CD14-positive monocyte (primary cell): ENCODE data around the gene KMT2E. TPM values are rescaled to one million over a fixed set of nuclear protein-coding genes. Genes with fewer than 3 reads are reported as not detected.
A peak's percentile ranks its signal among the peaks of the same experiment; 100 is the strongest.

Experiments
- DNase-seq, 3 donors: peaks; one replicate each; pipeline ENCODE4 v3.0.0-alpha.2; 2011 to 2022
- H2AFZ ChIP-seq: 2 replicates; pipeline ENCODE4 v1.6.0; 2012; ENCODE audit warnings: mild to moderate bottlenecking, low read depth, low read length, inconsistent platforms; ENCODE audit not compliant: insufficient read depth, poor library complexity, severe bottlenecking
- H3K27ac ChIP-seq, 2 donors: 1 replicate in 1 of 2; 2 replicates in 1 of 2; pipeline ENCODE4 v1.5.1; 2012 to 2013; ENCODE audit warnings: low read length in 2 of 2, control low read depth in 1 of 2, inconsistent platforms in 1 of 2, low read depth in 1 of 2, mild to moderate bottlenecking in 1 of 2
- H3K27me3 ChIP-seq, 2 donors: one replicate each; pipeline versions ENCODE4 v1.6.0 to v1.6.1; 2011 to 2013; ENCODE audit warnings: low read length in 2 of 2; ENCODE audit not compliant: control insufficient read depth in 2 of 2, insufficient read depth in 2 of 2
- H3K36me3 ChIP-seq, 2 donors: replicated peaks in 1 of 2; 1 replicate in 1 of 2; 2 replicates in 1 of 2; pipeline versions ENCODE4 v1.5.1 to v1.6.1; 2012 to 2013; ENCODE audit warnings: low read length in 2 of 2, control low read depth in 1 of 2, inconsistent platforms in 1 of 2, mild to moderate bottlenecking in 1 of 2; ENCODE audit not compliant: insufficient read depth in 2 of 2, control insufficient read depth in 1 of 2
- H3K4me1 ChIP-seq, 2 donors: 1 replicate in 1 of 2; 2 replicates in 1 of 2; pipeline versions ENCODE4 v1.5.1 to v1.6.1; 2012 to 2013; ENCODE audit warnings: low read length in 2 of 2, control low read depth in 1 of 2, inconsistent platforms in 1 of 2, mild to moderate bottlenecking in 1 of 2, moderate library complexity in 1 of 2; ENCODE audit not compliant: insufficient read depth in 2 of 2, control insufficient read depth in 1 of 2
- H3K4me2 ChIP-seq: replicated peaks from 2 replicates; pipeline ENCODE3; 2012; ENCODE audit warnings: low read length, moderate library complexity, mild to moderate bottlenecking; ENCODE audit not compliant: poor library complexity, severe bottlenecking; ENCODE audit errors: extremely low read depth
- H3K4me3 ChIP-seq, 3 experiments: fragments of 200-600 bp in 1 of 3; sonication (generic) in 1 of 3; replicated peaks in 1 of 3; 1 replicate in 2 of 3; 2 replicates in 1 of 3; pipeline ENCODE4 v1.5.1; 2011 to 2013; ENCODE audit warnings: low read length in 3 of 3, mild to moderate bottlenecking in 3 of 3, control low read depth in 2 of 3, low read depth in 2 of 3, inconsistent platforms in 1 of 3, moderate library complexity in 1 of 3
- H3K79me2 ChIP-seq: 2 replicates; pipeline ENCODE4 v1.6.0; 2012; ENCODE audit warnings: mild to moderate bottlenecking, control low read depth, inconsistent platforms, low read length, moderate library complexity; ENCODE audit not compliant: insufficient read depth
- H3K9ac ChIP-seq: 2 replicates; pipeline ENCODE4 v1.6.0; 2017; ENCODE audit warnings: low read length, mild to moderate bottlenecking; ENCODE audit not compliant: insufficient read depth, poor library complexity, severe bottlenecking
- H3K9me3 ChIP-seq, 2 donors: replicated peaks in 1 of 2; 1 replicate in 1 of 2; 2 replicates in 1 of 2; pipeline versions ENCODE4 v1.5.1 to v1.6.1; 2012 to 2013; ENCODE audit warnings: low read length in 2 of 2, control low read depth in 1 of 2; ENCODE audit not compliant: control insufficient read depth in 1 of 2, insufficient read depth in 1 of 2
- H4K20me1 ChIP-seq: 2 replicates; pipeline ENCODE4 v1.6.0; 2012; ENCODE audit warnings: mild to moderate bottlenecking, low read length, control low read depth, moderate library complexity; ENCODE audit not compliant: insufficient read depth
- H3K27ac Mint-ChIP-seq, 7 donors: one replicate each; pipeline ENCODE4 v1.8.0; 2020; ENCODE audit warnings: mild to moderate bottlenecking in 7 of 7, mixed read lengths in 7 of 7, moderate library complexity in 6 of 7, inconsistent platforms in 2 of 7
- H3K27me3 Mint-ChIP-seq, 3 donors: one replicate each; pipeline ENCODE4 v1.8.0; 2021 to 2022; ENCODE audit warnings: low read depth in 3 of 3, mild to moderate bottlenecking in 3 of 3, mixed read lengths in 3 of 3, moderate library complexity in 3 of 3, inconsistent platforms in 1 of 3
- H3K36me3 Mint-ChIP-seq, 2 donors: one replicate each; pipeline ENCODE4 v1.8.0; 2020; ENCODE audit warnings: mixed read lengths in 2 of 2, inconsistent platforms in 1 of 2, mild to moderate bottlenecking in 1 of 2
- H3K4me1 Mint-ChIP-seq: one replicate; pipeline ENCODE4 v1.8.0; 2020; ENCODE audit warnings: mild to moderate bottlenecking, mixed read lengths
- H3K4me3 Mint-ChIP-seq, 2 donors: one replicate each; pipeline ENCODE4 v1.8.0; 2020; ENCODE audit warnings: mild to moderate bottlenecking in 2 of 2, mixed read lengths in 2 of 2, moderate library complexity in 1 of 2
- H3K9me3 Mint-ChIP-seq, 7 donors: one replicate each; pipeline ENCODE4 v1.8.0; 2020 to 2022; ENCODE audit warnings: mixed read lengths in 7 of 7, mild to moderate bottlenecking in 6 of 7, moderate library complexity in 6 of 7, inconsistent platforms in 2 of 7
- WGBS: methylation state at CpG from one replicate; pipeline ENCODE4 v1.1.5; 2013; ENCODE audit warnings: missing lambda C conversion rate; ENCODE audit not compliant: insufficient coverage; 5-methylcytosine and 5-hydroxymethylcytosine counted together
- intact Hi-C, 2 donors: fragments of 100-400 bp; cut with micrococcal nuclease; formaldehyde crosslinking; loops; one replicate each; pipeline versions ENCODE4 v1.15.0 to v1.15.1; 2023
- polyA plus RNA-seq, 3 donors: library from polyadenylated mRNA; depleted of rRNA in 1 of 3; unstranded in 2 of 3; stranded (reverse) in 1 of 3; fragments of 300-500 nt in 2 of 3; fragments of >200 nt in 1 of 3; fragmentation: Illumina TruSeq in 2 of 3; gene quantifications; 1 replicate in 2 of 3; 2 replicates in 1 of 3; pipeline ENCODE4 v1.2.3, GENCODE V29; 2012 to 2021
- TF ChIP-seq, protein P1 (sequence below): fragments of 200-600 bp; IDR thresholded peaks from one replicate; pipeline ENCODE4 v1.8.0; 2022; ENCODE audit warnings: antibody characterized with exemption, mild to moderate bottlenecking

KMT2E gene
- polyA plus RNA-seq, 3 donors = 21.5 to 58.0 (median 33.1) TPM

DNA sequence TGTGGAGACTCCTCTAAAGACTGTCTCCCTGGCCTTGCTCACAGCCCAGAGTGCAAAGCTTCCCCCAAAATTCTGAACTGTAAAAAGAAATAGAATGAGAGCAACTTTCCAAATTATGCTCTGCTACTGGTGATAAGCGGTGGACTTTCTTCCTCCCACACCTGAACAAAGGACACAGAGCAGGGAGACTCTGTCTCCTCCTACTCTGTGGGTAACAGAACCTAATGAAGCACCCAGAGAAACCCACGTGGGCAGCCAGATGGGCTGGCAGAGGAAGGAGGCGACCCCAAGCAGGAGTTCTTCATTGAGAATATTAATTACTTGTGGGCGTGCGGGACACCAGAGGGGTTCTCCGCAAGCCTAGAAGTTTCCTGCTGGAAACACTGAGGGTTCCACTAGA lies 139.5 kb downstream of the KMT2E start:
- Histone ChIP-seq H3K27ac (no peak overlapping the region), H3K27me3 (no peaks in the 10 kb centered on the region), H3K36me3 (peaks cover 0 to 47% of the 10 kb centered on the region in 2 donors), H4K20me1 (peaks cover 11% of the 10 kb centered on the region), H3K79me2 (no peaks in the 10 kb centered on the region), H3K4me3 (no peak overlapping the region), H3K4me1 (peaks cover 0 to 7% of the 10 kb centered on the region in 2 donors), H3K9ac (no peak overlapping the region), H2AFZ (no peak overlapping the region), H3K4me2 (no peak overlapping the region), H3K9me3 (no peaks in the 10 kb centered on the region)
- Mint-ChIP-seq H3K27me3 (peaks cover 0 to 1% (median 1%) of the 10 kb centered on the region in 3 donors), H3K4me1 (peaks cover 15% of the 10 kb centered on the region), H3K4me3 (no peak overlapping the region), H3K27ac (peak overlapping the region in 1 of 7 donors; percentile 1), H3K9me3 (no peaks in the 10 kb centered on the region), H3K36me3 (peaks cover 22 to 43% of the 10 kb centered on the region in 2 donors)
- intact Hi-C loops = no loop called here
- 73% methylated on average over 3 of the region's 6 CpGs for WGBS
- TF ChIP-seq, protein P1, sequence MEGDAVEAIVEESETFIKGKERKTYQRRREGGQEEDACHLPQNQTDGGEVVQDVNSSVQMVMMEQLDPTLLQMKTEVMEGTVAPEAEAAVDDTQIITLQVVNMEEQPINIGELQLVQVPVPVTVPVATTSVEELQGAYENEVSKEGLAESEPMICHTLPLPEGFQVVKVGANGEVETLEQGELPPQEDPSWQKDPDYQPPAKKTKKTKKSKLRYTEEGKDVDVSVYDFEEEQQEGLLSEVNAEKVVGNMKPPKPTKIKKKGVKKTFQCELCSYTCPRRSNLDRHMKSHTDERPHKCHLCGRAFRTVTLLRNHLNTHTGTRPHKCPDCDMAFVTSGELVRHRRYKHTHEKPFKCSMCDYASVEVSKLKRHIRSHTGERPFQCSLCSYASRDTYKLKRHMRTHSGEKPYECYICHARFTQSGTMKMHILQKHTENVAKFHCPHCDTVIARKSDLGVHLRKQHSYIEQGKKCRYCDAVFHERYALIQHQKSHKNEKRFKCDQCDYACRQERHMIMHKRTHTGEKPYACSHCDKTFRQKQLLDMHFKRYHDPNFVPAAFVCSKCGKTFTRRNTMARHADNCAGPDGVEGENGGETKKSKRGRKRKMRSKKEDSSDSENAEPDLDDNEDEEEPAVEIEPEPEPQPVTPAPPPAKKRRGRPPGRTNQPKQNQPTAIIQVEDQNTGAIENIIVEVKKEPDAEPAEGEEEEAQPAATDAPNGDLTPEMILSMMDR = no peak
- DNase-seq = no peak

- no peak overlapping the region for H3K4me3 ChIP-seq
- H3K79me2 ChIP-seq = no peaks in the 10 kb centered on the region
- H3K27me3 ChIP-seq = no peaks in the 10 kb centered on the region
- H2AFZ ChIP-seq = no peak overlapping the region
- H4K20me1 ChIP-seq = peaks cover 11% of the 10 kb centered on the region
- H3K4me2 ChIP-seq = no peak overlapping the region
- Mint-ChIP-seq H3K36me3 (peaks cover 25 to 47% of the 10 kb centered on the region in 2 donors), H3K4me1 (peaks cover 15% of the 10 kb centered on the region), H3K27ac (no peak overlapping the region), H3K27me3 (peaks cover 0 to 1% (median 1%) of the 10 kb centered on the region in 3 donors), H3K4me3 (no peak overlapping the region), H3K9me3 (no peaks in the 10 kb centered on the region)
- WGBS = no CpG with 5 or more reads among the region's 2 CpGs
- no peak overlapping the region for H3K9ac ChIP-seq
- no peaks in the 10 kb centered on the region for H3K9me3 ChIP-seq
- intact Hi-C loops = no loop called here
- H3K36me3 ChIP-seq = peaks cover 0 to 47% of the 10 kb centered on the region in 2 donors
- H3K27ac ChIP-seq = no peak overlapping the region
- H3K4me1 ChIP-seq = peaks cover 0 to 7% of the 10 kb centered on the region in 2 donors
- TF ChIP-seq, protein P1 = no peak
- no peak for DNase-seq
Observed at GRCh38 chr7:105154084-105154483, 140.1 kb downstream of the KMT2E start.
